ENCODE data around the gene SAMD11.
"Not testable (repeated sequence)": the region's sequence is repeated elsewhere in the genome, so short reads cannot be mapped to it uniquely, and the experiment has no call there.

SAMD11 gene

DNA sequence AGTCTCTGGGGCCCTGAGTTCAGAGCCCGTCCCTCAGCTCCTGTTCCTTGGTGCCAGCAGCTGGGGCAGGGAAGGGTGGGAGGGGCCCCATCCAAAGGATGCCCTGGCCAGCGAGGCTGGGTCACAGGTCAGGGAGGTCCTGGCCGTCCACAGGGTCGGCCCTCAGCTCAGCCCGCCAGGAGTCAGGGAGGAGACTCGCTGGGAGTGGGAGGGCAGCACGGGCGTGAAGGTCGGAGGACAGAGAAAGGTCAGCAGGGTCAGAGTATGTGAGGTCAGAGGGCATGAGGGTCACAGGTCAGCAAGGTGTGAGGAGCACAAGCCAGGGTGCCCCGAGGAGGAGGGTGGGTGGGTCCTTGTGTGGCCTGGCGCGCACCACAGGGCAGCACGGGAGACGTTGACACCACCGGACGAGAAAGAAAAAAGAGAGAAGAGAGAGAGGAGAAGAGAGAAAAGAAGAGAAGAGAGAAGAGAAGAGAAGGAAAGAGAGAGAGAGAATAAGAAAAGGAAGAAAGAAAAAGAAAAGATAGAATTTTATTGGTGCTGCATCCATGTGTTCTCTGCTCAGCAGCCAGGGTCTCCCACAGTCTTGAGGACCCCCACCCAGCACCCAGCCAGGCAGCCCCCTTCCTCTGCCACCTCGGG is 51.1 kb downstream of the SAMD11 start:
- no peak for DNase-seq (ENCODE audit: low spot score)

DNA sequence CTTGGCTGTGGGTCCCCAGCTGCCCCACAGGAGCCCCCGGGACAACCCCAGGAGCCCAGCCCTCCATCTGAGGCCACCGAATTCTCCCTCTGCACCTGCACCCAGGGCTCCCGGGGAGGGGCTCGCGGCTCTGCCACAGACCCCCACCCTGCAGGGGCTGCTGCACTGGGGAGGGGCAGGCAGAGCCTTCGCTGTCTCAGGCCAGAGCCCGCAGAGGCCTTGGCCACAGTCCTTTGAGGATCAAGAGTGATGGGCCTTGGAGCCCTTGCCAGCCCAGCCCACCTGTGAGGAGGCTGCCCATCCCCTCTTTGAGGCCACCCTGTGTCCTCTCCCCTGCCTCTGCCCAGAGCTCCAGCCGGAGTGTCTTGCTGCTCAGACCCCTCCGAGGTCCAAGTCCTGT is 51.6 kb downstream of the SAMD11 start:
- no peak for DNase-seq (ENCODE audit: low spot score)

DNA sequence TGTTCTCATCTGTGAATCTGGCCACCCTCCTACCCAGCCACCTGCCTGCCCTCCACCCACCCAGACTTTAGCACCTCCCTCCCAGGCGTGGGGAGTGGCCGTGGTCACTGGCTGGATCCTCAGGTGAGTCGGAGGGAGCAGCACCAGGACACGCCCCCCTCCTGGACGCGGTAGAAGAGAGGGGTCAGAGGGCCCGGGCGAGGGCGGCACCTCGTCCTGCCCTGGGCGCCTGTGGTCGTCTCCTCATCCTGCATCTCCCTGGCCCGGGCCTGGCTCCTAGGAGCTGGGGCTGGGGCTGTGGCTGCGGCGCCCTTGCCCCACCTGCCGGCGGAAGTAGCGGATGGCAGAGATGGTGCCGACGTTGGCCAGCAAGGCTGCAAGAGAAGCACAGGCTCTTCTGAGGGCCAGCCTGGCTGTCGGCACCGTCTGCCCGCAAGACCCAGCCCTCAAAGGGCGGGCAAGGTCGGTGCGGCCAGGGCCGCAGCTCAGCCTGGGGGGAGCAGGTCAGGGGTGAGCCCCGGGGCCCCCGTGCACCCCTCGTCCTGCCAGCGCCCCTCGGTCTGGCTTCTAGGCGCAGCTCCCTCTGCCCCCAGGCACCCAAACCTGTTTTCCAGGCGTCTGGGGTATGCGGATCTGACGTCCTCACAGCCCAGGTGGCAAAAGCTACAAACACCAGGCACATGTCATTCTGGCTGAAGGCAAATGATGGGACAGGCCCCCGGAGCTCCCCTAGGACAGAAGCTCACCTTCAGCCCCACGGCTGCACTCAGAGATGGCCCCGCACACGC is 52.4 kb downstream of the SAMD11 start:
- DNase-seq (ENCODE audit: low spot score) = no peak

DNA sequence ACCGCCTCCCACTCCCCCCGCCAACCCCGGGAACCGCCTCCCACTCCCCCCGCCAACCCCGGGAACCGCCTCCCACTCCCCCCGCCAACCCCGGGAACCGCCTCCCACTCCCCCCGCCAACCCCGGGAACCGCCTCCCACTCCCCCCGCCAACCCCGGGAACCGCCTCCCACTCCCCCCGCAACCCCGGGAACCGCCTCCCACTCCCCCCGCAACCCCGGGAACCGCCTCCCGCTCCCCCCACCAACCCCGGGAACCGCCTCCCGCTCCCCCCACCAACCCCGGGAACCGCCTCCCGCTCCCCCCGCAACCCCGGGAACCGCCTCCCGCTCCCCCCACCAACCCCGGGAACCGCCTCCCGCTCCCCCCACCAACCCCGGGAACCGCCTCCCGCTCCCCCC is 53.1 kb downstream of the SAMD11 start:
- not testable (repeated sequence) for DNase-seq (ENCODE audit: low spot score)

DNA sequence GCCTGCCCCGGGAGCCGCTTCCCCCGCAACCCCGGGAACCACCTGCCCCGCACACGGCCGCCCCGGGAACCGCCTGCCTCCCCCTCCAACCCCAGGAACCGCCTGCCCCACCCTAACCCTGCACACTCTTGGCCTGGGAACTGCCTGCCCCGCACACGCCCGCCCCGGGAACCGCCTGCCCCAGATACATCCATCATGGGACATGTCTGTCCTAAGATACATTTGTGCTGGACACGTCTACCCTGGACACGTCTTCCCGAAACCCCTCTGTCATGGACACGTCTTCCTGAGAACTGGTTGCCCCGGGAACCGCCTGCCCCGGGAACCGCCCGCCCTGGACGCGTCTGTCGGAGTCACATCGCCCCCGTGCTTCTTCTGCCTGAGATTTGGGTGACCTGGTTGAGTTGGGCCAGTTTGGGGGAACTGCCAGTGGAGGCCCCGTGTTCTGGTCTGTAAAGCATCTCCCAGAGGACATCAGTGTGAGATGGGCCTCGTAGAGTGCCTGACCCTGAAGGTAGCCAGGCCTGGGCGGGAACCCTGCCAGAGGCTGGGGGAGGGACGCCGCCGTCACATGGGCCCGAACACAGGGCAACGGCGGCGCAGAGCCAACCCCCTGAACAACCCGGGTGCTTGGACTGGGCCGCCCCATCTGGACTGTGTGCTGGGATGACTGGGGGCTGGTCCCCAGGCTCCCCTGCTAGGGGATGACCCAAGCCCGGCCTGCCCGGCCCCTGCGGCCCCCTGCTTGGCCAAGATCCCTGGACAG is 54.5 kb downstream of the SAMD11 start:
- no peak for DNase-seq (ENCODE audit: low spot score)

DNA sequence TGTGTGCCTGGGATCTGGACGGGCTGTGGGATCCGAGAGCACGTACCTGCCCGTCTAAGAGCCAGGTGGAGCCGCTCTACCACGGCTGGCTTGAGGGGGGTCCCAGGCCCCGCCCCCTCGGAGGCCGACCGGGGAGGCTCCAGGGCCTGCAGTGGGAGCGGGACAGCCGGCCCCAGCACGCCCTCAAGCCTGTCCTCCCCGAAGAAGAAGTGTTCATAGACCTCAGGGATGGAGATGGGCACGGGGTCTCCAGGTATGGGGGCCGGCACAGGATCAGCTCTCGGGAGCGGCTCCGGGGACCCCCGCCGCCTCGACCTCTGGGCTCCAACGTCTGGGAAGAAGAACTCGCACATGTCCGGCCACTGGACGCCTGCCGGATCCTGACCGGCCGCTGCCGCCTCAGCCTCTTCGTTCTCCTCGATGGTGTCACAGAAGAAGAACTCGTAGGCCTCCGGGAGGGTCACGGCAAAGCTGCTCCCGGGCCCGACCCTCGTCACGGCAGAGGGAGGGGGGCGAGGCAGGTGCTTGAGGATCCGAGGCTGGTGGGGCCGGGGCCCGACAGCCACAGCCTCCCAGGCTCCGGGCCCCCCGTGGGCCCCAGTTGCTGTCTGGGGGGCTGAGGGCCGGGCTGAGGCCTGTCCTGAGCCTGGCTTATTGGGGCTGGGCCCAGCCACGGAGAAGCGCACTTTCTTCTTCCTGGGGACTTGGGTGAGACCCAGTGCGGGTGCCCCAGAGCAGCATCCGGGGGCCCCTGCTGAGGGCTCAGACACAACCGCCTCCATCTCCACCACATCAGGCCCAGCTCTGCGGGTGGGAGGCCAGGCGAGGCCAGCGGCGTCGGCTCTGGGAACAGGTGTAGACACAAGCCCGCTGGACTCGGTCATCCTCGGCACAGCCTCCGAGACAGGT is 55.4 kb downstream of the SAMD11 start:
- DNase-seq (ENCODE audit: low spot score) = no peak

DNA sequence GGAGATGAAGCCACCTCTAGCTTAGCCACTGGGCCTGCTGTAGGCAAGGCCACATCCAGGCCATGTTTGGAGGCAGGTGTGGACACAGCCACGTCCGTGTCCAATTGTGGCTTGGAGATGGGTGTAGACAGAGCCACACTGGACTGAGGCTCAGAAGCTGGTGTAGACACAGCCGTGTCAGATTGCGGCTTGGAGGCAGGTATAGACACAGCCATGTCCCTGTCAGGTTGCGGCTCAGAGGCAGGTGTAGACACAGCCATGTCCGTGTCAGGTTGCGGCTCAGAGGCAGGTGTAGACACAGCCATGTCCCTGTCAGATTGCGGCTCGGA is 56.0 kb downstream of the SAMD11 start:
- DNase-seq (ENCODE audit: low spot score) = no peak

DNA sequence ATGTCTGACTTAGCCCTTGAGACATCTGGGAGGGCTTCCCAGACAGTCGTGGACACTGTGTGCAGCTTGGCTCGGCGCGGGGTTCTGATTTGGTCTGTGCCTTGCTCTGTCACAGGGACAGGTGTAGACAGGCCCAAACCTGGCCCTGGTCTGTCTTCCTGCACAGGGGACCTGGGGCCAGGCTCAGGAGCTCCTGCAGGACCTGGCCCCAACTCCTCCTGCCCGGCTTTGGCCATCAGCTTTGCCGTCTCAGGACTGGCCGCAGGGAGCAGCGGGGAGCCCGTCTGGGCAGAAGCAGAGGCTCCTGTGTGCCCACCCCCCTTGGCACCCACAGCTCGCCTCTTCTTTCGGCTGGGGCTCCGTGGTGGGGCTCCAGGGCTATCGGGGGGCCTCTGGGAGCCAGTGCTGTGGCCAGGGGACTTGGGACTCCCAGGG is 56.4 kb downstream of the SAMD11 start:
- DNase-seq (ENCODE audit: low spot score) = no peak

DNA sequence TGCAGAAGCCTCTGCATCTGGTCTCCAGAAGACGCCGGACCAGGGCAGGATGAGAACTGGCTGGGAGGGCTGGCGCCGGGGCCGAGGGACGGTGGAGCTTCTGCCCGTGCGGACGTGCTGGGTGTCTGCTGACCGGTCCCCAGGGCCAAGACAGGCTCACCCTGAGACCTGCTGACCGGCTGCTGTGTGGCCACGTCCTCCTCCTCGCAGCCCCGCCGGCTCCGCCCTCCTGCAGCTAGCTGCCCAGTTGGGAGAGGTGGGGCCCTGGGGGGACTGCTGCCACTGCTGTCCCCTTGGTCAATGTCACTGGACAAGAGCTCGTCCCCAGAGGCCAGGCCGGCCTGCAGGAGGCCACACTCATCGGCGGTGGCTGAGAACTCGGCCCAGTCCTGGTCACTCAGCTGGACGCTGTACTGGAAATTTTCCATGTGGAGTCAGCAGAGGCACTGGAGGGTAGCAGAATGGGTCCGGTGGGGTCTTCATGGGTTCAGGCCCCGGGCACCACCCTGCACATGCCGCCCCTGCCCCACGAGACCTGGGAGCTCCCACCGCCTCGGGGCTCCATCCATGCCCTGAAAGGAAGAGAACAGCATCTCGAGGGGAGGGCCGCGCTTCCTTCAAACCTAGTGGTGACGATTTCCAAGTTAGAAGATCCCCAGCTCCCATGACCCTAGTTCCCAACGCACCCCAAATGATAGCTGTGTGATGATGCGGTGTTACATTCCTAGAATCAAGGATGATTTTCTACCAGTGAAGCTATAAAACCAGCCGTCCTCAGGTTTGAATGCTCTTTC is 57.1 kb downstream of the SAMD11 start:
- no peak for DNase-seq (ENCODE audit: low spot score)

DNA sequence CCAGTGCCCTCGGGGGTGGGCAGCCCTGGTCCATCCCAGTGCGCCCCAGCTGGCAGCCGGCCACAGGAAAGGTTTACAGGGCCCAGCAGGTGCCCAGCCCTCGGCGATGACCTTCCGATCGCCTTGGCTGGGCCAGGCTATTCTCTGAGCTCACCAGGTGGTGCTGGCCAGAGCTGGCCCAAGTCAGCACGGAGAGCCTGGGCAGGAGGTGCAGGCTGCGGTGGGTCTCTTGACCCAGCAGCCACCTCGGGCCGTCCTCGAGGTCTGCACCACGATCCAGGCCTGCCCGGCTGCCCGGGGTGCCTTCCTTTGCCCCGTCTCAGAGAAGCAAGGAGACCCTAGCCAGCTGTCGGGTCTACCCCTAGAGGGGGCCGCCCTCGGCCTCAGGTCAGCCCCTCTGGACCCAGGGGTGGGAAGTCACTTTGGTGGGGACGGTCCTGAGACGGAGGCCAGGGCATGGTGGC is 57.8 kb downstream of the SAMD11 start:
- no peak for DNase-seq (ENCODE audit: low spot score)

DNA sequence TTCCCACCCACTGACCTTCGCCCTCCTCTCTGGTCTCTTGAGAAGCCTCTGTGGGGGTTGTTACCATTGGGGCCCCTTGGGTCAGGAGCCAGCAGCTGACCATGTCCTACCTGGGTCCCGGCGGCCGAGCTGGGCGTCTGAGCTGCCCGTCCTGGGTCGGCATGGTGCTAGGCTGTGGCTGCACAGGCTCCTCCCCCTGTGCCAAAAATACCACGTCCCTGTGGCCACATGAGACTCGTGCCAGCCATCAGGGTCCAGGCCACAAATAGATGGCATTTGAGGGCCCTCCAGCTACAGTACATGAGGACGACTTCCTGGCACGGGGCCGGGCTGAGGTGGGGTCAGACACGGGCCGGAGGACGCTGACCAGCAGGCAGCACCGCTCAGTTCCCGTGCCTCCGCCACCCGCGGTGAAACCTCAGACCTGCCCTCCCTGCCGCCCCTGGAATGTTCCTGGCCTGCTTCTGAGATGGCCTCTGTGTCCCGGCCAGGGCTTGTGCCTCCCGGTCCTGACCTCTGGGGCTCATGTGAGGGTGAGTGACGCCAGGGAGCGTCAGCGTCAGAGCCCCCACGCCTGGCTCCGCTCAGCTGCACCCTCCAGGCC is 58.3 kb downstream of the SAMD11 start, which contains the start of gene PERM1:
Gene PERM1, minus strand, starts transcription at position 139 of the 604 bp plus-strand sequence. CDS start 1,064 bp downstream, outside the sequence.
- DNase-seq (ENCODE audit: low spot score) = no peak

DNA sequence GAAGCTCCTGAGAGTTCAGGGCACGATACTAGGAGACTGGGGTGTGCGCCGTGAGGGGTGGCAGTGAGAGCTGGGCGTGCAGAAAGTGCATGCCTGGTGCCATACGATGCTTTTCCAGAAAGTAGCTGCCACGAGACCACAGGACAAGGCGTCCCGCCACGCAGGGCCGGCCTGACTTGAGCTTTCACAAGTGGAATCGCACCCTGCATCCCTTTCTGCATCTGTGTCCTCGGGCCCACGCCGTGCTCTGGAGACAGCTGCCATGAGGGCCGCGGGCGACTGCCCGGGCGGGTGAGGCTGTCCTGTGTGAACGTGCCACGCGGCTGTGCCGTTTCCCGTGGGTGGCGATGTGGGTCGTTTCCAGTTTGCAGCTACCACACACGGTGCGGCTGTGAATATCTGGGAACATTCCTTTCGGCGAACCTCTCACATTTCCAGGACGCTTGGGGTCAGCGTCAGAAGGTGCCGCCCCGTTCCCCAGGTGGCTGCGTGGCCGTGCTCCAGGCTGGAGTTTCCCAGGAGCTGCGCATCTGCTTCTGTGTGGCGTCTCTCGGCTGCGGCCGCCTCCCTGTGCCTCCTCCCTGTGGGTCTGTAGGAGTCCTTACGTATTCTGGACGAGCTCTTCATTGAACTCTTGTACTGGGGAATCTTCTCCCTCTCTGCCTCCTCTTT is 59.2 kb downstream of the SAMD11 start:
- no peak for DNase-seq (ENCODE audit: low spot score)

DNA sequence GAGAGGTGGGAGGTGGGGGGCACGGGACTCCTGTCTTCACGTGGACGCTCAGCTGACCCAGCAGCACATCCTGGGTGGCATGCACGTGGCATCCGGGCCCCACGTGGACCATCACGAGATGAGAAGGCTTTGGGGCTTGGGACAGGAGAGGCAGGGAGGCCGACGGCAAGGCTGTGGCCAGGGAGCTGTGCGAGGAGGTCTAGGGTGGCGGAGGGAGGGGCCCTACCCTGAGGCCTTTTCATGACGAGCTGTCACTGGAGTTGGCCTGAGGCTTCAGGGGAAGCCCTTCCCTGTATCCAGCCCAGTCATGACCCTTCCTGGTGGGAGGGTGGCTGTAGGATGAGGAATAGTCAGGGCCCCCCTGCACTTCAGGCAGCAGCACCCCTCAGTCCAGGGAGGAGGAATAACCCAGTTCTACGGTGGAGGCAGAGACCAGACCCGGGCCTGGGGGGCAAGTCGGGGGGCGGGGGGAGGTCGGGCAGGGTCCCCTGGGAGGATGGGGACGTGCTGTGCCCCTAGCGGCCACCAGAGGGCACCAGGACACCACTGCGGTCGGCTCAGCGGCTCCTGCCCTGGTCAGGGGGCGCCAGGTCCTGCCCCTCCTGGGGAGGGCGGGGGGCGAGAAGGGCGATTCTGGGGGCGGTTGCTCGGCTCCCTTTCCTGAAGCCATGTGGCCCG is 60.2 kb downstream of the SAMD11 start:
- DNase-seq (ENCODE audit: low spot score) = no peak

DNA sequence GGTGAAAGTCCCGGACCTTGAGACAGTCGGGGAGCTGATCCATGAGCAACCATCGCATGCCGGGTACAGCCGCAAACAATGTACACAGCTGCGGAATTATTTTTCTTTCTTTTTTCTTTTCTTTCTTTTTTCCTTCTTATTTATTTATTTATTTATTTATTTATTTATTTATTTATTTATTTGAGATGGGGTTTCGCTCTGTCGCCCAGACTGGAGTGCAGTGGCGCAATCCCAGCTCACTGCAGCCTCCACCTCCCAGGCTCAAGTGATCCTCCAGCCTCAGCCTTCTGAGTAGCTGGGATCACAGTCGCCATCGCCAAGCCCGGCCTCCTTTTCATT is 60.7 kb downstream of the SAMD11 start:
- DNase-seq (ENCODE audit: low spot score) = no peak

DNA sequence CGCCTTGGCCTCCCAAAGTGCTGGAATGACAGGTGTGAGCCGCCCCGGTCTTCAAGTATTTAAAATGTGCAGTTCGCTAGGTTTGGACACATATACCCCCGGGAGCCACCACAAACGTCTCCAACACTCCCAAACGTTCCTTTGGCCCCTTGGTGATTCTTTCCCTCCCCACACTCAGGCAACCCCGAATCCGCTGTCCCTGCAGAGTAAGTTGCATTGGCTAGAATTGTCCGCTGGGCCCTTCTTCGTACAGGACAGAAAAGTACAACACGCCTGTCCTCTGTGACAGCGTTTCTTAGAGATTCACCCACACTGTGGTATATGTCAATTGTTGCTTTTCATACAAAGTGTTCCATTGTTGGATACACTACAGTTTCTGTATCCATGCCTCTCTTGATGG is 61.4 kb downstream of the SAMD11 start:
- DNase-seq (ENCODE audit: low spot score) = no peak

DNA sequence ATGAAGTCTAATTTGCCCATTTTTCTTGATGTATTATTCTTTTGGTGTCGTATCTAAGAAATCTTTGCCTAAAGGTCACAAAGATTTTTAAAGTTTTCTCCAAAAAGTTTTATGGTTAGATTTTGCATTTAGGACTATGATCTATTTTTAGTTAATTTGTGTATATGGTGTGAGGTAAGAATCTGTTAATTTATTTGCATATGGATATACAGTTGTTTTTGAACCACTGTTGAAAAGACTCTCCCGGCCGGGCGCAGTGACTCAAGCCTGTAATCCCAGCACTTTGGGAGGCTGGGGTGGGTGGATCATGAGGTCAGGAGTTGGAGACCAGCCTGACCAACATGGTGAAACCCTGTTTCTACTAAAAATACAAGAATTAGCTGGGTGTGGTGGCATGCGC is 64.3 kb downstream of the SAMD11 start:
- not testable (repeated sequence) for DNase-seq (ENCODE audit: low spot score)

DNA sequence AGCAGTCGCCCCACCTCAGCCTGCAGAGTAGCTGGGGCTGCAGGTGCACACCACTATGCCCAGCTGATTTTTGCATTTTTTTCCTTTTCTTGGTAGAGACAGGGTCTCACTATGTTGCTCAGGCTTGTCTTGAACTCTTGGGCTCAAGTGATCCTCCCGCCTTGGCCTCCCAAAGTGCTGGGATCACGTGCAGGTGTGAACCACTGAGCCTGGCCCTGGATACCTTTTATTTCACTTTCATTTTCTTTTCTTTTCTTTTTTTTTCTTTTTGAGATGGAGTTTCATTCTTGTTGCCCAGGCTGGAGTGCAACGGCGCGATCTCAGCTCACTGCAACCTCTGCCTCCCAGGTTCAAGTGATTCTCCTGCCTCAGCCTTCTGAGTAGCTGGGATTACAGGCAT is 67.6 kb downstream of the SAMD11 start:
- DNase-seq (ENCODE audit: low spot score) = not testable (repeated sequence)

DNA sequence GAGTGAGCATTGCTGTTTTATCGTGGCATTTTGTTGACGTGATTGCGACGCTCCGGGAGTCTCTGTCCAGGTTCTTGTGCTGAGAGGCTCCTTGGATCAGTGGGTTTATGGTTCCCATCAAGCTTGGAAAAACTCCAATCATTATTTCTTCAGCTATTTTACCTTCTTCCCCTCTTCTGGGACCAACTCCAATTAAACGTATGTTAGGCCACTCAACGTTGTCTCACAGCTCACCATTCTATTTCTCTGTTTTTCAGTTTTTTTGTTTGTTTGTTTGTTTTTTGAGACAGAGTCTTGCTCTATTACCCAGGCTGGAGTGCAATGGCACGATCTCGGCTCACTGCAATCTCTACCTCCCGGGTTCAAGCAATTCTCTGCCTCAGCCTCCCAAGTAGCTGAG is 68.2 kb downstream of the SAMD11 start:
- no peak for DNase-seq (ENCODE audit: low spot score)

DNA sequence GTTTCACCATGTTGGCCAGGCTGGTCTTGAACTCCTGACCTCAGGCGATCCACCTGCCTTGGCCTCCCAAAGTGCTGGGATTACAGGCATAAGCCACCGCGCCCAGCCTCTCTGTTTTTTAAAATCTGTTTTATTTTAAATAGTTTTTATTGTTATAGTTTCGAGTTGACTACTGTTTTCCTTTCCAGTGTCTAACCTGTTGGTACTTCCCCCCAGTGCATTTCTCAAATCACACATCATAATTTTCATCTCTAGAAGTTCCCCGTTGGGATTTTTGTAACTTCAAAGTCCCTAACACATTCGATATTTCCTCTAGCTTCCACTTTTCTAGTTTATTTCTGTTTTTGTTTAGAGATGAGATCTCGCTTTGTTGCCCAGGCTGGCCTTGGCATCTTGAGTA is 68.6 kb downstream of the SAMD11 start:
- DNase-seq (ENCODE audit: low spot score) = no peak
